ENCODE data around the gene IRF2.

IRF2 gene

DNA sequence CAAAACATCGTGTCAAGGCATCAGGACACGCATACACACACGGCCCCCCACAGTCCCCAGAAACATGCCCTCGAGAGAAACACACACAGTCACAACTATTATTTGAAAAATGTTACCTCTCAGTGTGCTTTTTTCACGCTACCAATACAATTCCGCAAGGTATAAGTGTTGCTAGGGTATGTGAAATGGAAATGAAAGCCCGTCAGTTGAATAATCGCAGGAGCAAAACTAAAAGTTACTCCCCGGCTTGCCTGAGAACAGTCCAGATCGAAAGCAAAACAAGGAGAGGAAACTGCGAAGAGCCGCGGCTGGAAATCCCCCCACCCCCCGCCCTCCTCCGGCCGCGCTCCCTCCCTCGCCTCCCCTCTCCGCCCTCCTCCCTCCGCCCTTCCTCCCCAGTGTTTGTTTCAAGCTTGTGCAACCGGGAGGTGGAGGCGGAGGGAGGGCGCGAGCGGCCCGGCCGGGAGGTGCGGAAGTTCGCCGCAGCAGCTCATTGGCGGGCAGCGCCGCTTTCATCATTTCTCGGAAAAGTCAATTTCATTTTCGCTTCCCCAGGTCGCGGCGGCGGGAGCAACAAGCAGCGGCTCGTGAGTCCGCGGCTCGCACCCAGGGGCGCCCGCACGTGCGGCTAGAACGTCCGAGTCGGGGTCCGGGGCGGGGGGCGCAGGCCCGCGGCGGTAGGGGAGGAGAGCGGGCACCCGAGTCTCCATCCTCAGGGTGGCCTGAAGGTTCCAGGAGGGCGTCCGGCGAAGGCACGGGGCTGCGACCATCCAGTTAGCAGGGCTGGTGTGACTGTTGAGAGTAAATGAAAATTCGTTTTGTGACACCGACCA lies at the start of gene IRF2:
Gene IRF2 (minus strand): TSS at position 288 of the 833 bp plus-strand sequence. CDS start 45,486 bp downstream, outside the sequence.
- peak; percentile 84 to 97 (median 92) for DNase-seq

DNA sequence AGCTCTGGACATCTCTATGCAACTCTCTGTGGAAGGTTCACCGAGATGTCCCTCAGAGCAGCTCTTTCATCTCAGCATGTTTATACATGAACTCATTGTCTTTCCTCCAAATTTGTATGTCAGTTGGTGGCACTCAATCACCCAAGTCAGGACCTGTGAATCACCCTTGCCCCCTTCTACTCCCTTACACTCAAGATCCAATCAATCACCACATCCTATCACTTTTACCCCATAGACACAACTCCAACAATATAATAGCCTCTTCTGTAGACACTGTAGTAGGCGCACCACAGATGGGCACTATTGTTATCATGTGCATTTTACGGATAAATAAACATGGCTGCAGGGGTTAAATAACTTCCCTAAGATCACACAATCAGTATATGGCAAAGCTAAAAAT lies 41.3 kb upstream of the IRF2 start:
- no peak for DNase-seq

DNA sequence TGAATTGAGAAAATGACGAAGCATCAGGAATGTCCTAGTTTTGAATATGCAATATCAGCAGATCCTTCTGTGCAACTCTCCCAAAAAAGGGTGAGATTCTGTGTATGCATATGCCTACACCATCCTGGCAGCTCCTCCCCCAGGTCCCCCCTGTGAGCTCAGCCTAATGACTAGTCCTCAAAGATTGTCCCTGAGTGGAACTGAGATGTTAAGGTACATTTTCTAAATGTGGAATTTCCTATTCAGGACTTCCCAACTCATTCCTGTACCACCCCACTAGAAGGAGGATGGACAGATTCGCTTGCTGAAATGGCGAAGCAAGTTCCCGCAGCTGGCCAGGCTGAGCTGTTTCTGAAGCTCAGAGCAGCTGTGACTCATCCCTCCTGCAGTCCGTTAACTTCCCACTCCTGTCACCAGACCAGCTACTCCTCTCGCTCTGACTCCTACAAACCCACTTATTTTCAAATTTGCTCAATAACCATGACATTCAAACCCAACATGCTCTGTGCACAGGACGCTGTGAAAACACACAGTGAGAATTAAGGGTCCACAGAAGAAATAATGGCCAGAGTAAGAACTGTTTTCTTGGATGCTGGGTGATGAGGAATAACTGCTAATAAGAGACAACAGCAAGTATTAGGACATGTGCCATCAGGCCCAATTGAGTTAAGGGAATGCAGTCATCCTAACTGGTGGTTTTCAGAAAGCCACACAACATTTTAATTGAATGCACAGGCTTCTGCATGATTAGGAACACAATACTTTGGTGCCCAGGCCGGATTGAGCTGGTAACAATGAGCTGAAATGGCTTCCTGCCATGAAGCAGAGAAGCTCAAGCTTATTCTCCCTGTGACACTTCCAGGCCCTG lies 40.0 kb upstream of the IRF2 start:
- no peak for DNase-seq

DNA sequence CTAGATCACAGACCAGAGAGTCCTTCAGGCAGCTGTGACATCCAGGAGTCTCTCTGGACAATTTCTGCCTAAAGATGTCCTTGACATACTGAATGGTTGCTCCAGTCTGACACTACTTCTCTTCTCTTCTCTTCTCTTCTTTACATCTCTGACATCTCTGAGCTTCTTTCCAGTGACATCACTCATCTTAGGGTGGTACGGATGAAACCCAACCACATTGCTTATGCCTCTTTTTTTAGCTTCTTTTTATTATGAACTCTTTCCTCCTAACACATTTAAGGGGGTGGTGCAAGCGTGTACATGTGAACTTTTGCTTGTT lies 39.4 kb upstream of the IRF2 start:
- no peak for DNase-seq

DNA sequence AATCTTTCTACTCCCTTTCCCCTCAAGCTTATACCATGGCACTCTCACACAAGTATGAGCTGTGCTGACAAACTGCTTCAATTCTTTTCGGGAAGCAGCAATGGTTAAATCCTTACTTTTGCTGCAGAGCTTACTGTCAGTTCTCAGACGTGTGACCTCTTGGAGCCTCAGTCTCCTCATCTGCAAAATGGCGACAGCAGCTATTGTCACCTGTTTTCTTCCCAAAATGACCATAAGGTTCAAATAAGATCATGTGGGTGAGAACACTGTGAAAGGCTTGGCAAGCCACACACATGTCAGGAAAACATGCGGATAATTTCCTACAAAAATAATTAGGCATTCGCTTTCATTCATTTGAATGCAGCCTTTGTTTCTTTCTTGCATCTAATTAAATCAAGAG lies 36.8 kb upstream of the IRF2 start:
- no peak for DNase-seq

DNA sequence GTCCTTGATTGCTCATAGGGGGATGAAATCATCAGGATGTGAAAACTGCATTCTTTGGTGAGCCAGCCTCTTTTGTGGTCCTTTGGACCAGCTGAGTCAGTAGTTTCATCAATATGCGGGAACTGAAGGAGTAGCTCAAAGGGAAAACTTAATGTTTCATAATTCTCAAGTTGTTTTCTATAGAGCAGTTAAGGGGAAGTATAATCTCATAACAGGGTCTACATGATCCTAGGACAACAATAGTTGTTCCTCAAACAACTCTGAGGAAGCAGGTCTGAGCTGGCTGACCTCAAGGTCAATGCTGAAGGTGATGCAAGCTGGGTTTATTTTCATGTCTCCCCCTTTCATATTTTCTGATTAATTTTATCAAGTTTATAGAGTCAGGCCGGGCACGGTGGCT lies 36.1 kb upstream of the IRF2 start:
- DNase-seq: no peak

DNA sequence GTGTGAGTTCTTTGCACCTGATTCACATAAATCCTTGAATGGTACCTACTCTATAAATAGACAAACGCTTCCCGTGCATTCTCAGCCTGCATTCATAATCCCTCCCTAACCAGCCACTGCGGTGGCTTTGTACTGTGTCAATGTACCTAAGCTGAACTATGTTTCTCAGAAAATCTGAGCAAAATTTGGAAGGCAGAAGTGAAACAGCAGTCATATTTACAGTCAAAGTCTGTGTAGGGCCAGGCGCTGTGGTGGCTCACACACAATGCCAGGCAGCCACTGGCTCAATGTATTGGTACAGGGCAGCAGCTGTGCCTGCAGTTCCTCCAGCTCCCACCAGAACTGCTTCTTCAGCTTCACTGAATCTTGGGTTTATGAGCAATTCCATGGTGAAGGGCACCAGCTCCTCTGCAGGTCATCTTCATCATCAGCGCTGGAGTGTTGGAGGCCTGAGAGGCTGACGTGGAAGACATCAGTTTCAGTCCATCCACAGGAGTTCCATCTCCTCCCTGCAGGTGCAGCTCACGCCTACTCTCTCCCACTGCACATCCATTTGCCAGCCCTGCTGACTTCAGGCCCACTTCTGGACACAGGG lies 32.3 kb upstream of the IRF2 start:
- DNase-seq: no peak

DNA sequence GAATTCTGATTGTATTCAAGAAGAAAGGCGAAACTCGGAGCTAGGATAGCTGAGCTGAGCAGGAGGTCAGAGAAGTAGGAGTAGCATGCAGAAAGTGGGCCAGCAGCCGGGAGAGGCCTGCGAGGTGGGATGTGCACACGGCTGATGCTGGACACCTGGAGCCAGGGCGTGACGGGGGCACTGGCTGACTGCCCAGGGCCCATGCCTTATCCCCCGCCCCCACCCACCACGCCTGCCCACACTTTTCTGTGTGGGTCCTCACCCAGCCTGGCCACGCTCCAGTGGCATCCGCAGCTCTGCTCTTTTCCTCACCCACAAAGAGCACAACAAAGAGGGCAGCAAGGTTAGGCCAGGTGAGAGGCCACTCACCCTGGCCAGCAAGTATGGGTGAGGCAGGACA lies 30.0 kb upstream of the IRF2 start:
- DNase-seq: no peak

DNA sequence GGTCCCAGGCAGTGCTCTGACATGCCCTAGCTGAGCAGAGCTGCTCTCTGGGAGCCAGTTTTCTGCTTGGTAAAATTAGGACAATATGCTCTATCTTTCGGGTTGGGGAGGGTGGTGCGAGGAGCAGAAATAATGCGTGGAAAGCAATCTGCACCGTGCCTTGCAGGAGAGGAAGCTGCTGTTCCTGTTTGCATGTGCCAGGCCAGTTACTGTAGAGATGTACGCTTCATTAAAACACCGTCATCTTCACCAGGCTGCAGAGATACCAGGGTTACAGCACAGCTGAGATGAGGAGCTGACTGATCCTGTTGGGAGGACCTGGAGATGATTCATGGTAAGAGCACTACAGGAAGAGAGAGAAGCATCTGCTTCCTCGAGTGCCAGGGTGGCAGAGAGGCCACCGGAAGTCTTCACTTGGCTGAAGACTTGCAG lies 29.5 kb upstream of the IRF2 start:
- DNase-seq: no peak

DNA sequence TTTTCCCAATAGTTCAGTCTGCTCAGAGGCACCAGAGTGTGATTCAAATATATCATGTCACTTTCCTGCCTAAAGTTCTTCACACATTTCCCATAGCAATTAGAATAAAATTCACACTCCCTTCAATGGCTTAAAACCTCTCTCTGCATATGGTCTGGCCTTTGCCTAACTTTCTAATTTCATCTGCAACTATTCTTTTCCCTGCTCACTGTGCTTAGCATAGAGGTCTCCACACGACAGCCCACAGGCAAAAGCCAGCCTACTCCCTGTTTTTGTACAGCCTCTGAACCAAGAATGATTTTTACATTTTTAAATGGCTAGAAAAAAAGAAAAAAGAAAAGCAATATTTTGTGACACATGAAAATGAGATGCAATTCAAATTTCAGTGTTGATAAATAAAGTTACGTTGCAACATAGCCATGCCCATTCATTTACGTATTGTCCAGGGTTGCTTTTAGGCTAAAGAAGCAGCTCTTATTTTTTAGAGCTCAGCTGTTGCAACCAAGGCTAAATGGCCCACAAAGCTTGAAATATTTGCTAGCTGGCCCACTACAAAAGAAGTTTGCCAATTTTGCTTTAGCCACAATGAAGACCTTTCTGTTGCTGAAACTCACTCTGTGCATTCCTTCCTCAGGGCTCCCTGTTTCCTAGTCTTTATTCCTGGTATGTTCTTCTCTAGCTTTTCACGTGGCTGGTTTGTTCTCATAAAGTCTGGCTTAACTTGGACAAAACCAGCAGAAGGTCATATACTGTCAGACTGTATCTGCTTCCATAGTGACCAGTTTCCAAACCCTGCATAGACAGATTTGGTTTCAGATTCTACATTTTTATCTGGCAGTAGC lies 26.6 kb upstream of the IRF2 start:
- DNase-seq: no peak

DNA sequence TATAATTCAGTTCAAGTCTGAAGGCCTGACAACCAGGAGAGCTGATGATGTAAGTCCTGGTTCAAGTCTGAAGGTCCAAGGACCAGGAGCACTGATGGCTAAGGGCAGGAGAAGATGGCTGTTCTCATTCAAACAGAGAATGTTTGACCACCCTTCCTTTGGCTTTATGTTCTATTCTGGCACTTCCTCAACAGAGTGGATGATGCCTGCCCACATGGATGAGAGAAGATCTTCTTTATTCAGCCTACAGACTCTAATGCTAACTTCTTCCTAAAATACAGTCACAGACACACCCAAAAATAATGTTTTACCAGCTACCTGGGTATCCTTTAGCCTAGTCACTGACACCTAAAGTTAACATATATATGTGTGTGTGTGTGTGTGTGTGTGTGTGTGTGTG lies 25.6 kb upstream of the IRF2 start:
- no peak for DNase-seq

DNA sequence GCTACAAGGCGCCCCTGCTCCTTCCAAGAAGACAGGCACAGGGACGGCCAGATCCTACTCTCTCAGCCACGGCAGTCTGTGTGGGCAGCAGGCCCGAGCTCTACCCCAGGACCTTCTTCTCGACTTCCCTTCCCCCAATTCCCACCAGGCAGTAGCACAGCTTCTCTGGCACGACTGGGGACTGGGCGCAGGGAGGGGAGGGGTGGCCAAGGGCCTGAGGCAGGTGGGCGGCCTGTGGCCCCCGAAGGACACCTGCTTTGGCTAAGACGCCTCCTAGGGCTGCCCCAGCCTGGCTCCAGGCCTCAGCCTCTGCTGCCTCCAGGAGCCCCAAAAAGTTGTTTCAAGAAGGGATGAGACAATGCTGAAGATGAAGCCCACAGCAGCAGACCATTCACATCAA lies 24.2 kb upstream of the IRF2 start:
- no peak for DNase-seq

DNA sequence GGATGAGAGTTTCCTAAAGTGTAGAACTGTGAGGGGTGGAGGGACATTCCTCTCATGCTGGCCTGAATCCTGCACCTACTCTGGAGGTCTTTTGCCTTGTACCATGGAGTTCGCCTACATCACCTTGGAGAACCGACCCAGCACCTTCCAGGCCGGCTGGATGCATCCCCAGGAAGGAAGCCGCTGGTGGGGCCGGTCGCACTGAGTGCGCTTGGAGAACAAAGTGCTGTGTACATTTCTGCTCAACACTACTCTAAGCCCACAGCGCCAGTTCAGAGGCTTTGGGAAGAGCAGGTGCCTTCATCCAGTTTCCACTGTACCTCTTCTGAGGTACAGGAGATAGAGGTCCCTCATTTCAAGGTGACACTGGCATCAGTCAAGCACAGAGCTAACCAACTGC lies 15.4 kb upstream of the IRF2 start:
- DNase-seq: no peak

DNA sequence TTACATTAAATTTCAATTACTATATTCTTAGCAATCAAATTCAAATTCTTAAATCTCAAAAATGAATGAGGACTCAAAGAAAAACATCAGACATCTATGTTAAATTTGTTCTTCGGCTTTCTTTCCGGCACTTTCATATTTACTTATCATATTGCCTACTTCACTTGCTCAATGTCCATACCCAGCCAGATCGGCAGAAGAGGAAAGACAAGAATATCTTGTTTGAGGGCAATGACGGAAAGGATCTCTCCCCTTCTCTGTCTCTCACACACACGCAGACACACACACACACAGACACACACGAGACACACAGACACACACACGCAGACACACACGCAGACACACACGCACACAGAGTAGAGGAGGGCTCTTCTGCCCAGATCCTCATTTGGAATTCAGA lies 13.2 kb upstream of the IRF2 start:
- DNase-seq: no peak

DNA sequence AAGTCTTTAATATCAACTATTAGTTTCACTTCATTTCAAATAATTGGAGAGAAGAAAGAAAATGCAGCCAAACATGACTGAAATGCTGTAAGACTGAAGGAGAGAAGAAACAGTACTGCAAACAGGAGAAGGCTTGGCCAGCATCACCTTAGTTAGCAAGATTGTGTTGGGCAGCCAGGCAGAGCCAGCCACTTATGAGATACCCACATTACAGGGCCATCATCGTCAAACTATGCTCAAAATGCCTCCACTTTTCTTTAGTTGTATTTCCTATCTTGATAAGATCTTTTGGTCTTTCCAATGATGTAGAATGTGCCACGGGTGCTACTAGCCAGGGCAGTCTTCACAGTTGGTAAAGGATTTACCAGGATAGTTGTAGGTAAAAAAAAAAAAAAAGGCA lies 10.9 kb upstream of the IRF2 start:
- DNase-seq: no peak

DNA sequence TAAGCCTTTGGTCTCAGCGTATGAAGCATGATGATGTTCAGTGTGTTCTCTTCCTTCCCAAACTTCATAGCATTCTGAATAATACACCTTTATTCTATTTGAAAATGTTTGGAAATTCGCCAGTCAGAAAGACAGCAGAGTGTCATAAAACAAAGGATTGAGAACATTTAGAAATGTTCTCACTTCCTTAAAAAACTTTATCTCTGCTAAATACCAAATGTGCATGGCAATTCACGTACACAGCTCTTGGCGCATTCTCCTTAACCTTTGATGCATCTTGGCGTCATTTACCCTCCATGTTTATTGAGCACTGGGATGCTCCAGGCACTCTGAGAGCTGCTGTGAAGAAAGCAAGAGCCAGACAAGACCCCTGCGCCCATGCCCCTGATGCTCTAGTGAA lies 7.2 kb upstream of the IRF2 start:
- no peak for DNase-seq

DNA sequence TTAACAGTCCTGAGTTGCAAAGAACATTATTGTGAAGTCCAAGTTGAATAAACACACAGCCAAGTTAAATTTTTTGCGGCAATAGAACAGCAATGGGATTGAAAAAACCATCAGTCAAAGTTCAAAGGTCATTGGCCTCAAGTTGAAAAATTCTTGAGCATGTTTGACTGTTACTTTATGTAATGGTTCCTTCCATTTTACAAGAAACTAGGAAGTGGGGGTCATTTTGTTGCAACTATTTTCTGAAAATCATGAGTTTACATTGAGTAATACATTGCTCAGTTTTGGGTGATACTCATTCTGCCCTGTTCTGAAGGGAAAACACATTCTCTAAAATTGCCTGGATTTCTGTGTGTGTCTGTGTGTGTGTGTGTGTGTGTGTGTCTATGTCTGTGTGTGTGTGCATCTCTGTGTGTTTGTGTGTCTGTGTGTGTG lies 5.2 kb upstream of the IRF2 start:
- no peak for DNase-seq

DNA sequence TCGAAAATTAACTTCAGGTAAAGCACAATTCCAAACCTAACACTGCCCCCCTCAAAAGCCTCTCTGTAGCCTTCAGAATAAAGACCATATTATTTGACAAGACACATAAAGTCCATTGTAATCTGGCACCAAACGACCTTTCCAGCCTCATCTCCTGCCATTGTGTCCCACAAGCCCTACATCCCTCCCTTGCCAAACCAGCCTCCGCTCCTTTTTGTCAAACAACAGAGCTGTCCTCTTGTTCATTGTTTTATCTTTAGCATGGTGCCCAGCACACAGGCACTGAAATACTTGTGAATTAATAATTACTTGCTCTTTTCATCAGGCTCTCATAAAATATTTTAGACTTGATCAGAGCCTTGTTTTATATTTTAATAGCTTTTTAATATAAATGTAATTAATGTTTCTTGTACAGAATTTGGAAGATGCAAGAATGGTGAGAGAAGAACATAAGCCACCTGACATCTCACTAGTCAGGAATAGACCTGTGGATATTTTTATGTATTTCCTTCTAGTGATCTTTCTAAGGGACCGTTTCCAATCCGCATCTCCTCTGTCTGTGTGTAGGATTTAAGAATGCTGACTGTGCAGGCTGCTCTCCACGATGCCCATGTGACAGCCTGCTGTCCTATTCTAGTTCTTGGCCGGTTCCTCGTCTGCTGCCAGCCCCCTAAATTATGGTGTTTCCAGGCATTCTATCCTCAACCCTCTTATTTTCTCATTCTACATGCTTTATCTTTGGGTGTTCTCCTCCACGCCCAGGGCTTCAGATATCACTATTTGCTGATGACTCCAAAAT lies 3.0 kb upstream of the IRF2 start:
- DNase-seq: no peak

DNA sequence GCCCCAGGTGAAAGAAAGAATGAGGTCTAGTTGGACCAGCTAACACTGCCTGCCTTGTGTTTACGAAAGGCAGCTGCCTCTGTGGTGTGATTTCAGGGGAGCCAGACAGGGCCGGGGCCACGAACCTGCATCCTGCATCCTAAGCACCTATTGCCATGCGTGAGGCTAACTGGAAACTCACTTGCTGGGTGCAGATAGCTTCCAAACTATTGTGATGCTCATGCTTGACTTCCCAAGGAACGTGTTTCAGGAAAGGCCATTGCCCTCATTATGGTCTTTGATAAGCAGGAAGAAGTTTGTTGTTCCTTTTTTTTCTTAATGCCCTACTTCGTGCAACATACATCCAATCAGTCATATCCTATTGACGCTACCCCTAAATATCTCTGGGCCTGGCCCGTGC lies 2.3 kb upstream of the IRF2 start:
- DNase-seq: no peak

DNA sequence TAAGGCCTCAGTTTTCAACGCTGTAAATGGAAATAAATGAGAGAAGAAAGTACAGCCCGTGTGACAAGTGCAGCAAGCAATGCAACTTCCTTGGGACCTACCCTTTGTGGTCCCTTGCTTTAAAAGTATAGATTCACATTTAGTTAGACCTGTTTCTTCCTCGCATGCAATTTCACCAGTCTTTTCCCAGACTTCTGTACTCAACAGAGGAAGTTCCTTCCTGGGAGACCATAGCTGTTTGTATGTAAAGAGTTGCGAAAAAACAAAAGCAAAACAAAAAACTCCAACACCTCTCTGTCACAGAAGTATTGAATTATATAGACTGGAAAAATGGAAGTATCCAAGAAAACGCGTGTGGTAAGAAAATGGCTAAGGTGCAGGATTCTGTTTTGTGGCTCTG lies 1.1 kb upstream of the IRF2 start:
- DNase-seq: no peak

DNA sequence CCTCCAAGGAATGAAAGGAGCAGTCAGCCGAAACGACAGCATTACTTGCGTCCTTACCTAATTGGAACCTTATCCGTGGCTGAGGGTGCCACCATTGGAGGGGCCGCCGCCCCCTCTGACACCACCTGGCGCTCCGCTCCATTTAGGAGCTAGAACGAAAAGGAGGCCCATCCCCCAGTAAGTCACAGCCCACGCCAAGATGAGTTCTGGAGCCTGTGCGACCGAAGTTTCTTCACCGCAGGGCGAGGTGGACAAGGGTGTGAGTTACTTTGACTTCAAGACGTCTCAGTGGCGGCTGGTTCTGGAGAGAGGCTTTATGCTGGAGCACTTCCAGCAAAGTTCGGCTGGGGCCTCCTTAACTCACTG lies 729 bp upstream of the IRF2 start:
- DNase-seq: peak in 1 of 3 experiments; percentile 40
